PC-9 (cell line): ENCODE results near the gene MGAT3.

Source experiments
- CTCF ChIP-seq: fragments of 200-600 bp; sonication (generic); conservative IDR thresholded peaks from 2 replicates; pipeline ENCODE4 v1.6.1; 2017; ENCODE audit warnings: mixed run types, antibody characterized with exemption, mild to moderate bottlenecking, moderate library complexity
- EZH2 ChIP-seq: fragments of 200-600 bp; sonication (generic); IDR thresholded peaks from 2 replicates; pipeline ENCODE4 v1.8.0; 2017; ENCODE audit warnings: antibody characterized with exemption, low read depth

GRCh38 chr22:39534092-39534506 is 77.3 kb downstream of the MGAT3 start:
- no peak for TF ChIP-seq CTCF
- no peak for TF ChIP-seq EZH2
